HG02884 (cell line): ENCODE data around the gene CDH20.

Experiments
- ATAC-seq: cut with Tn5 transposase; IDR thresholded peaks from one replicate; pipeline ENCODE4 v1.9.1; 2021; ENCODE audit warnings: mild to moderate bottlenecking, moderate library complexity; ENCODE audit not compliant: unreplicated experiment

CDH20 gene

DNA sequence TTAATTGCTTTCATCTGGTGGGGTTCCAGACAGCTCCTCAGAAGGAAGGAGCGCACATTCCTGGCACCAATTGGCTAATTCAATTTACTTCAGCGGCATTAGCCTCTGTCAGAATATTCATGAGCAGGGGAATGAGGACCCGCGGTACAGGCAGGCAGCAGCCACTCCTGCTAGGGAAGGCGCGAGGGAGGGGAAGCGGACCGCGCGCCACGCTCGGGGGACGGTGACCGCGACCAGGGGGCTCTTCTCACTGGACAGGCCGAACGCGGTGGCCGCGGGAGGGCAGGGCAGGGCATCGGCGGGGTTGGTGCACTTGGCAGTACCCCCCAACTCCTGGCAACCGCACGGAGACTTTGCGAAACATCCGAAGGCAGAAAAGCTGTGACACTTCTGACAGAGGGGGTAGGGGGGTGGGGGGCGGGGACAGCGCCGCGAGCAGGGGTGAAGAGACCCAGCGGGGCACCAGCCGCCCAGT lies at the start of gene CDH20:
CDH20 (plus strand) TSS at position 160 of the 475 bp plus-strand sequence.
- ATAC-seq = no peak

- ATAC-seq = no peak
Measured at GRCh38 chr18:61284039-61284438, 49.2 kb upstream of the CDH20 start.

DNA sequence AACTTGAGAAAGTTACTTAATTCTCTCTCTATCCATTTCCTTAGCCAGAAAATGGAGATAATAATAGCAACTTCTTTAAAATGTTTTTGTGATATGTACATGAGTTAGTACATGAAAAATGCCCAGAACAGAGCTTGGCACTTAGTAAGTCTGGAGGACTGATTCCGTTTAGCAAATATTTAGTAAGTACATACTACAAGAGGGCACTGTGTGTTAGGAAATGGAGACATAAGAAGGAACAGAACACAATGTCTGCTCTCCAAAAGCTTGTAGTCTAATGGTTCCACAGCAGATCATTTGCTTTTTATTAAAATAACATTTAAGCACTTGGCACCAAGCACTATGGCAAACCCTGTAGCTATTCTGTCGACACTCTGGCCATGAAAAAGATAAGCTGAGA lies 47.5 kb upstream of the CDH20 start:
- no peak for ATAC-seq

- no peak for ATAC-seq
Measured at GRCh38 chr18:61286867-61287266, 46.4 kb upstream of the CDH20 start.

- ATAC-seq = no peak
Measured at GRCh38 chr18:61290616-61291015, 42.6 kb upstream of the CDH20 start.

GRCh38 chr18:61292280-61293035 lies 40.8 kb upstream of the CDH20 start:
- ATAC-seq = no peak

GRCh38 chr18:61295153-61295552 lies 38.1 kb upstream of the CDH20 start:
- no peak for ATAC-seq

DNA sequence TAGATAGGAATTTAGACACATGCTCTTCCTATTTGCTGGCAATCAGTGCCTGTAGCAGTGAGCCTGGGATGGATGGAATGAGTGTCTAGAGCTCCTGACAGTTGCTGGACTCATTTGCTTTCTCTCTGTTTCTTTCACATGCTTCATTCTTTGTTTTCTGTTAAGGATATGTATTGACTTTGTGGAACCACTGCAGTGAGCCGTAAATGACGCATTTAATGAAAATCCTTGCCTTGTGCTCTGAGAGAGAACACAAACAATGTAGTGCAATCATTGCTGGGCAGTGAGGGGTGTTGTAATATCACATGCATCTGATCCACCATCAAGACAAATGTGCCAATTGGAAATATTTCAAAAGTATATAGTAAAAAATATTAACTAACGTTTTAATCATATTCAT lies 25.2 kb upstream of the CDH20 start:
- no peak for ATAC-seq

DNA sequence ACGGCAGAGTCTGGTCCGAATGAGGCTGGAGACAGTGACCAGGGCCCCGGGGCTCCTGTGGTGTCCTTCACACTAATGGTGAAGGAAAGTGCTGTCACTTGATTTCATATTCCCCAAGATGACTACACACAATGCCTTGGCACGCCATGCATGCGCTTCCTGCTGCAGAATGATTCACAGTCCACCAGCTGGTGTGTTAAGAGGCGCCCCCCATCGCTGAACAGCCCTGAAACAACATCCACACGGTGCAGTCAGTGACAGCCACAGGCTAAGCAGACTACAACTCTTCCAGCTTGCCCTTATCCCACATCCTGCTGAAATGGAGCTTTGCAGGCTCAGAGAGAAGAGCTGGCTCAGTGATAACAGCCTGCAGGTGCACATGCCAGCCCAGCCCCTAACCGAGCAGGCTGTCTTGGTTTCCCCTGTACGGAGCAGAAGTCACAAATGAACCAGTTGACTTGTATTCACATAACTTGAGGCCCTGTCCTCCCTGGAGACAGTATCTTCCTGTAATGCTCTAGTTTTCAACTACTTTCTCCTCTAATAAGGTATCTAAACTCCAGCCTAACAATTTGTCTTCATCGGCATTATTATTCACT lies 24.3 kb upstream of the CDH20 start:
- no peak for ATAC-seq

DNA sequence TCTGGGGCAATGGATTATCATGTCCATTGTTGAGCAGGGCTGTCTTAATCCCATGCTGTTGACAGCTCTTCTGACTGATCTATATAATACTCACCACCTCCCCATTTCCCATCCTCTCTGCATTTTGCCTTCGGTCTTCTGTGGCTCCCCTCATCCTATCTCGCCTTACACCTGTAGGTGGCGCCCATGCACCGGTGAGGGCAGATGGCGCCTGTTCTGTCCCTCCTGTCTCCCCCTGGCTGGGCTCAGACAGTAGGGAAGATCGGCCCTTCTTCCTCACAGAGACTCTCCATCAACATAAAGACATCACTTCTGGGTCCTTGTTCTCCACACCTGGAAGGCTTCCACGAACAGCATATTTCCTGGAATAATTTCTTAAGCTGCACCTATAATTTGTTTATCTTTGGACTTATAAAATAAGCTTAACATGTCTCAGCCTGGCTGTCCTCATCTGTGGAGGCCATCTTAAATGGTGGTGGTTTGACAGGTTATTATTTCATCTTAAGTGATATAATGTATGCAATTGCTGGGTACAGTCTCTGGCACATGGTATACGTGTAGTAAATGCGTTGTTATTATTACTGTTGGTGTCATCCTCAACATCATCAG lies 10.9 kb upstream of the CDH20 start:
- ATAC-seq = peak; percentile 98

GRCh38 chr18:61323951-61324350 lies 9.3 kb upstream of the CDH20 start:
- ATAC-seq = no peak

DNA sequence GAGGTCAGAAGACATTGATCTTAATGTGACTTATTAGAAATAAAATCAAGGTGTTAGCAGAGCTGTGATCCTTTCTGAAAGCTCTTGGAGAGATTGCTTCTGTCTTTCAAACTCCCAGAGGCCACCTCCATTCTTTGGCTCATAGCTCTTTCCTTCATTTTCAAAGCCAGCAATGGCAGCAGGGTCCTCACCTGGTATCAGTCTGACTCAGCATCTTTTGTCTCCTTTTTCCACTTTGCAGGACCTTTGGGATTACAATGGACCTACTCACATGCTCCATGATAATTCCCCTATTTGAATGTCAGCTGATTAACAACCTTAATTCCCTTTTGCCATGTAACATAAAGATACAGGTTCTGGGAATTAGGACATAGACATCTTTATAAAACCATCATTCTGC lies 6.8 kb upstream of the CDH20 start:
- no peak for ATAC-seq

GRCh38 chr18:61329398-61329797 lies 3.8 kb upstream of the CDH20 start:
- no peak for ATAC-seq

DNA sequence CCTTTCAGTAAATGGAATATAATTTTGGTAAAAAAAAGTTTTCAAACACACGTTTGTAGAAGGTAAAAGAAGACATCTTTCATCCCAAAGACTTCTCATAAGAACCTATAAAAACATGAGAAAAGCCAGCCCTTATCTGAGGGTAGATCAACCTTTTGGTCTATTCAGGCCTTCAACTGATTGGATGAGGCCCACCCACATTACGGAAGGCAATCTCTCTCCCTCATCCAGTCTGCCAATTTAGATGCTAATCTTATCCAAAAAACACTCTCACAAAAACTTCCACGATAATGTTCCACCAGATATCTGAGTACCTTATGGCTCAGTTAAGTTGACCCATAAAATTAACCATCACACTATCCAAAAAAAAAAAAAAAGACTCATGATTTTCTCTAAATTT lies 2.2 kb upstream of the CDH20 start:
- no peak for ATAC-seq

DNA sequence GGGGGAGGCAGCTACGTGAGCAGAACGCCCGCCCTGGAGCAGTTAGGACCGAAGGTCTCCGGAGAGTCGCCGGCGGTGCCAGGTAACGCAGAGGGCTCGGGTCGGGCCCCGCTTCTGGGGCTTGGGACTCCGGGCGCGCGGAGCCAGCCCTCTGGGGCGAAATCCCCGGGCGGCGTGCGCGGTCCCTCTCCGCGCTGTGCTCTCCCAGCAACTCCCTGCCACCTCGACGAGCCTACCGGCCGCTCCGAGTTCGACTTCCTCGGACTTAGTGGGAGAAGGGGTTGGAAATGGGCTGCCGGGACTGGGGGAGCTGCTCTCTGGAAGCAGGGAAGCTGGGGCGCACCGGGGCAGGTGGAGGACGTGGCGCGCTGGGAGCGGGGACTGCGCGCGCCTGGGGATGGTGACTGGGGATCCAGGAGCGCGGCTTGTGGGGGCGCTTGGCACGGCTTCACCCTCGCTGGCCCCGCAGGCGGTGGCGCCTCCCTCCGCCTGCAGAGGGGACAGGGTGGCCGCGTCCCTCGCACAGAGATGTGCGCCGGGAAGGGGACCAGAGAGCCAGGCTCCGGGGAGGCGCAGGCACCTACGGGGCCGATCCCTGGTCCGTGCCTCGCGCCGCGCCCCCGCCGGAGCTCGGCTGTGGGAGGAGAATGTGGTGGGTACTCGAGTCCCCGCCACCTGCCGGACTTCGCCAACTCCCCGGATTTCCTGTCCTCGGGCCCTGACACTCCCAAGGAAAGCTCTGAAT lies 688 bp downstream of the CDH20 start:
- ATAC-seq = no peak

GRCh38 chr18:61334491-61334850 lies 1.2 kb downstream of the CDH20 start:
- no peak for ATAC-seq

DNA sequence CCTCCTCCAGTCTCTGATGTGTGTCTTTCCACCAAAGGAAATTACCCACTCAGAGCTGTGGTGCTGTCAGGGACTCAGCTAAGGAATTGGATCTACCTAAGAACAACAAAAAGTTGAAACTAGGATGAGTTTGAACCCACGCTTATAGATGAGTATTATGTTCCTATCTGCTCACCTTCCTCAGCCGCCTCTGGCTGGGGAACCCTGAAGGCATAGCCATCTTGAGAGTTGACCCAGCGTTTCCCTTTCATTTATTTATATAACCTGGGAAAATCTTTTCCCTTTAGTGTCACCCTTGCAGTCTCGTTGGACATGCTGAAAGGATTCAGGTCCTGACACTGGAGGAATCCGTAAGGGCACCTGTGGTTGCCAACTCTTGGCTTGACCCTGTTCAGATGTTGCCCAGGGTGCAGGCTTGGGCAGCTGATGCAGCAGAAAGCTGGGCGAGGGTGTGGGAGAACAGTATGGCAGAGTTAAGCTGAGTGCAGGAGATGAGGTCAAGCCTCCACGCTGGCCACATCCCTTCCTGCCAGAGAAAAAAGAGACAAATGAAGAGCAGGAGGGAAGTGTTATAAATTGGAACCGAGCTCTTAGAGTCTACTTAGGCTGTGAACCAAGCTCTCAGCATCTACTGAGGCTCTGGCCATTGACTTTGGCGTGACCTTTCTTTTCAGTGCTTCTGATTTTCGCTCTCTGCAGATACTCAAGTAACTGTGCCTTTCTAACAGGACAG lies 1.9 kb downstream of the CDH20 start:
- ATAC-seq = no peak

GRCh38 chr18:61335684-61336555 lies 2.7 kb downstream of the CDH20 start:
- ATAC-seq = no peak

GRCh38 chr18:61336766-61337165 lies 3.5 kb downstream of the CDH20 start:
- ATAC-seq = no peak

DNA sequence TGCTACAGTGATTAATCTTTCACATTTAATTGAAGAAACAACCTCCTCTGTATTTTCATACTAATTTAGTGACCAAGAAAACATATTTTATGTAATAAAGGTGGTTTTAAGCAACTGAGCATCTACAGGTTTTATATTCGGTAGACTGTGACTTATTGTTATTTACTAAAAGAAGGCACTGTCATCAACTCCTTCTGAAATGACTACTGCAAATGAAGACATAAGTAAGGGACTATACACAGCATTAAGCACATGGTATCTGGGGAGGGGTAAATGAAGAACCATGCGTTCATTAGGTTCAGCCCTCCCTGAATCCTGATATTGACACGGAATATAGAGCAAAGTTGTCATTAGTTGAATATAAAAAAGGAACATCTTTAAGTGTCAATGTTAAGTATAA lies 4.3 kb downstream of the CDH20 start:
- no peak for ATAC-seq
